Gastrocnemius medialis (tissue), 4 donors: ENCODE results near the gene ASF1B.

Experiments used
- CTCF ChIP-seq, 5 experiments: fragments of 450-650 bp in 3 of 5; fragments of 200-600 bp in 2 of 5; sonication (generic) in 2 of 5; IDR thresholded peaks in 4 of 5; conservative IDR thresholded peaks in 1 of 5; 1 replicate in 4 of 5; 2 replicates in 1 of 5; pipeline ENCODE4 v1.5.1; 2016 to 2019; ENCODE audit warnings: antibody characterized with exemption in 5 of 5, mild to moderate bottlenecking in 3 of 5, moderate library complexity in 3 of 5
- POLR2A ChIP-seq, 2 donors: fragments of 450-650 bp; IDR thresholded peaks; one replicate each; pipeline ENCODE4 v1.6.1; 2017; ENCODE audit warnings: antibody characterized with exemption in 2 of 2, mild to moderate bottlenecking in 2 of 2, moderate library complexity in 2 of 2

- TF ChIP-seq CTCF (IDR thresholded peaks at IDR 0.05 in 4 of 5, conservative IDR thresholded peaks at IDR 0.05 in 1 of 5), result no peak
- no peak for TF ChIP-seq POLR2A (IDR thresholded peaks at IDR 0.05)
Measured at GRCh38 chr19:14119644-14120496, 16.5 kb downstream of the ASF1B start.
